Retina (tissue), 1 donor: ENCODE results near the gene MRTFB.
"Not testable (repeated sequence)": the region's sequence is repeated elsewhere in the genome, so short reads cannot be mapped to it uniquely, and the experiment has no call there.

Source experiments
- DNase-seq: peaks from one replicate; pipeline ENCODE4 v3.0.0-alpha.2; 2016

The MRTFB gene

GRCh38 chr16:14070877-14071575, at the start of gene MRTFB:
Gene MRTFB (plus strand): TSS chr16:14071319. CDS start chr16:14140607, 69,288 bp downstream.
- DNase-seq: peak; percentile 94

- not testable (repeated sequence) for DNase-seq
These were observed 47.6 kb upstream of the MRTFB start for GRCh38 chr16:14023526-14023925.

GRCh38 chr16:14024283-14024682, 46.8 kb upstream of the MRTFB start:
- no peak for DNase-seq

- no peak for DNase-seq
These were observed 44.4 kb upstream of the MRTFB start for GRCh38 chr16:14026572-14027285.

- no peak for DNase-seq
These were observed 42.9 kb upstream of the MRTFB start for GRCh38 chr16:14028202-14028601.

- no peak for DNase-seq
These were observed 41.5 kb upstream of the MRTFB start for GRCh38 chr16:14029658-14030057.

GRCh38 chr16:14035092-14035491, 36.0 kb upstream of the MRTFB start:
- no peak for DNase-seq

GRCh38 chr16:14036889-14037288, 34.2 kb upstream of the MRTFB start:
- DNase-seq: no peak

GRCh38 chr16:14037960-14038359, 33.2 kb upstream of the MRTFB start:
- no peak for DNase-seq

GRCh38 chr16:14041164-14041563, 30.0 kb upstream of the MRTFB start:
- no peak for DNase-seq

- DNase-seq: no peak
These were observed 28.4 kb upstream of the MRTFB start for GRCh38 chr16:14042706-14043105.

- no peak for DNase-seq
These were observed 27.8 kb upstream of the MRTFB start for GRCh38 chr16:14043278-14043677.

GRCh38 chr16:14043793-14044192, 27.3 kb upstream of the MRTFB start:
- DNase-seq: no peak

- DNase-seq: not testable (repeated sequence)
These were observed 23.8 kb upstream of the MRTFB start for GRCh38 chr16:14047121-14047859.

- no peak for DNase-seq
These were observed 20.7 kb upstream of the MRTFB start for GRCh38 chr16:14050291-14051027.

- no peak for DNase-seq
These were observed 19.9 kb upstream of the MRTFB start for GRCh38 chr16:14051103-14051729.

GRCh38 chr16:14056970-14057369, 14.1 kb upstream of the MRTFB start:
- no peak for DNase-seq

- no peak for DNase-seq
These were observed 13.2 kb upstream of the MRTFB start for GRCh38 chr16:14057878-14058382.

- no peak for DNase-seq
These were observed 9.3 kb upstream of the MRTFB start for GRCh38 chr16:14061732-14062259.

GRCh38 chr16:14062261-14062660, 8.9 kb upstream of the MRTFB start:
- no peak for DNase-seq

- no peak for DNase-seq
These were observed 7.2 kb upstream of the MRTFB start for GRCh38 chr16:14063618-14064581.
